Forelimb muscle (tissue), 1 donor: ENCODE measurements around the gene GFPT1. TPM values are rescaled to one million over a fixed set of nuclear protein-coding genes. Genes with fewer than 3 reads are reported as not detected.

Source experiments
- DNase-seq: peaks from one replicate; pipeline ENCODE4 v3.0.0-alpha.2; 2013; ENCODE audit warnings: low read depth
- polyA plus RNA-seq: library from polyadenylated mRNA; unstranded; fragments of 120-200 nt; gene quantifications from one replicate; pipeline ENCODE4 v1.2.1, GENCODE V29; 2013; ENCODE audit not compliant: insufficient read length

The GFPT1 gene
- polyA plus RNA-seq, 1 donor: 28.9 TPM

DNA sequence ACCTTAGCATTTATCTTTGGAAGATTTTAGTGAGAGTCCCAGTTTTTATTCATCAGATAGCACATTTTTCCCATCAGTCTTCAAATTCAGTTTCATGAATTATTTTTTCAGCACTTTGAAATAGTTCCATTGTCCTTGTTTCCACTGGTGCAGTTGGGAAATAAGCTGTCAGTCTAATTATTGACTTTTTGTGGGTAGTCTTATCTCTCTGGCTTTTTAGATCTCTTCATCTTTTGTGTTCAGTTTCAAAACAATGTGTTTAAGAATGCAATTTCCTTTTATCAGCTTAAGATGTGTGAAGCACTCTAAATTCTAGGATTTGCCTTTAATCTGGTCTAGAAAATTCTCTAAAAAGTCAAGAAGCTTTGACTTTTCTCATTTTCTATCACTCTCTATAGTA, 70.5 kb downstream of the GFPT1 start:
- DNase-seq: no peak

DNA sequence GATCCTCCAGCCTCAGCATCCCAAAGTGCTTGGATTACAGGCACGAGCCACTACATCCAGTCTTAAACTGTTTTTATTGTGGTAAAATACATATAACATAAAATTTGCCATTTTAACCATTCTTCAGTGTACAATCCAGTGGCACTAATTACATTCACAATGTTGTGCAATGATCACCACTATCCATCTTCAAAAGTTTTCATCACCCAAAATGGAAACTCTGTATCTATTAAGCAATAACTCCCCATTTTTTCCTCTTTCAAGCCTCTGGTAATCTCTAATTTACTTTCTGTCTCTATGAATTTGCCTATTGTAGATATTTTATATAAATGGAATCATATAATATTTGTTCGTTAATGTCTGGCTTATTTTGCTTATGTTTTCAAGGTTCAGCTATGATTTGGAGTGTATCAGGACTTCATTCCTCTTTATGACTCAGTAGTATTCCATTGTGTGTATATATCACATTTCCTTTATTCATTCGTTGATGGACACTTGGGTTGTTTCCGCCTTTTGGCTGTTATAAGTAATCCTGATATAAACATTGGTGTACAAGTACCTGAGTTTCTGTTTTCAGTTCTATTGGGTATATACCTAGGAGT, 71.8 kb downstream of the GFPT1 start:
- DNase-seq: no peak

DNA sequence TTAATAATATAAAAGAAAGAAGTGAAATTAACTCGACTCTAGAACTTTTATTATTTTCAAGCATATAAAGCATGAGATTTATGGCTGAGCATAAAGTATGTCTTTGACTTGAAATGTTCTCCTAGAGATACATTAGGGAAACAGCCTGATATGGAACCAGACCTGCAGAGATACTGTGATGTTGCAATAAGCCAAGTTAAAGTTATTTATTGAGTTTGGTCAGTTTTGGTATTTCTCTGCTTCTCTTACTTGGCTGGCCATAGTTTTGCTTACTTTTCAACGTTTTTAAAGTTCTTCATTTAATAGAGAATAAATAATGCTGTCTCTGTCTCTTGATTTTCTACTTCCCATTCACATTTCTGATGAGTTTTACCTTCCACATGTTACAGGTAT, 76.0 kb downstream of the GFPT1 start:
- no peak for DNase-seq

DNA sequence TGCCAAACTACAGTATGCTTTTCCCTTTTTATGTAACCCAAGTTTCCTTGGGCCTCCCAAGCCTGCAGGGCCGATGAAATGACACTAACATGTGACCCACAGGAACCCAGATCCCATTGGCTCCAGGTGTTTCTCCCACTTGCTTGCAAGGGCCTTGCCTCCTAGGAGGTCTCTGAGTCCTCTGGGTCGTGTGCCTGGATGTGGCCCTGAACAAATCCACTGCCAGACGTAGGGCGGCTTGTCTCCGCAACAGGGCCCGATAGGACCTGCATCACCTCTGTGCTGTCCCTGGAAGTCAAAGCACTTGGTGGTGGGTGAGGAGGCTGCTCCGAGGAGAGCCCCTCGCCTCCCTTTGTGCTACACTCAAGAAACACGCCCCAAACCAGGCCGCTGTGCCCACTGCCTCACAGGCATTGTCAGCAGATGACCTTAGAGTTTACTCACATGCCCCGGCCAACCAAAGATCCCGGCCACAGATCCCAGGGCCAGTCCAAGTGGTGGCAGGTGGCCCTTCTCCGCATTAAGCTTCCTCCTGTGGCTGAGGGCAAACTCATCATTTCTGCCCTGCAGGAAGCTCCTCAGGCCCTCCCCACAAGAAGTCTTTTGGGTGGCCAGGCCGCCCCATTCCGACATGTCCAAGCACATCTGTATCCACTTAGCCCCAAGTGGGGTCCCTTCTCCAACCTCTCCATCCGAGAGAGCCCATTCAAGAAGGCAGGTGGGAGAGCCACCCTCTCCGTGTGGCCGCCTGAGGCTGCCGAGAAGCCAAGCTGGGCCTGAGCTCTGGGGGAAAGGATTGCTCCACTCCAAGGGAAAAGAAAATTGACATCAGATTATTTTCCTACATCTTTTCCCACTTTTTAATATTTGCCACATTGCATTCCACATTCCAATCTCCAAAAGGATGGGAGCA, 76.7 kb downstream of the GFPT1 start:
- DNase-seq: no peak

DNA sequence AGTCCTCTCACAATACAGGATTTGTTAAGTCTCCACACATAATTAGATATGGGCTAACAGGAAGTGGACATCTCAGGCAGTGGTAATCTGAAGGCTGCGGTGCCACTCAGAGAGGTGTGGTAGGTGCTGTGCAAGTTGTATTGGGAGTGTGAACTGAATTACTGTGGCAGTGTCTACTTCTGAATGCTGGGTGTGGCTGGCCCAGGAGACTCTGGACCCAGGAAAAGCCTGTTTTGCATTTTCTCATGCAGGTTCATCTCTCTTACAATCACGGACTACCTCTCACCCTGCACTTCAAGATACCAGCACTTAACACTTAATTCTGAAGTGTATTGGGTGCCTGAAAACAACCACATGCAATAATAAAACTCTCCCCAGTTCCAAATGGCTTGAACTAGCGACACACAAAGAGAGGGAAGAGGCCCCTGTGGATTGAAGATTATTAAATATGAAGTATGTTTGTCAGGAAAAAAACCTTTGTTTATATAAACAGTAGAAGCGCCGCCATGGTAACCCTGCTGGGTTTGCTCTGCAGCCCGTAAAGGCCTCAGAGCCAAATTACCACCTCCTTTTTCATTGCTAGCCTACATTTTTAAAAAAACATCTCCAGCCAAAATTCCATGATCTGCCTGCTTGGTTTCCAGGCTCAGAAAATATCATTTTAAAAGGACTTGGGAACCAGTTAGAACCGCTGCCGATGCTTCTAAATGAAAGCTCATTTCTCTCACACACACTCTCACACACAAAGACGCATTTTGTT, 77.5 kb downstream of the GFPT1 start:
- DNase-seq: peak; percentile 92

DNA sequence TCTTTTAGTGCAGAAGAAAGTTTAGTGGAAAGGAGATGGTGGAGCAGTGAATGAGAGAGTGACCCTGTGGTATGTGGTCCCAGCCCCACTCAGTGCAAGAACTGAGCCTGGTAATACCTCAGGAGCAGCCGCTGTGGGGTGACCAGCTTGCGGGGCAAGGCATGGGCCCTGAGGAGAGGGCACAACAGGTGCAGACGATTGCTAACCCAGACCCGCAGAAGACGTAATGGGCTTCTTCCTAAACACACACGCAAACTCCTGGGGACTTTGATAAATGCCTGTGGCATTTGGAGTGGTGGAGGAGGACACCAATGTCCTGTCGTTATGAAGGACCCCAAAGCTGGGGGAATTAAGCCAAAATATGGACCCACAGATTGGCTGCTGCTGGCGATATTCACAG, 78.7 kb downstream of the GFPT1 start:
- DNase-seq: no peak

DNA sequence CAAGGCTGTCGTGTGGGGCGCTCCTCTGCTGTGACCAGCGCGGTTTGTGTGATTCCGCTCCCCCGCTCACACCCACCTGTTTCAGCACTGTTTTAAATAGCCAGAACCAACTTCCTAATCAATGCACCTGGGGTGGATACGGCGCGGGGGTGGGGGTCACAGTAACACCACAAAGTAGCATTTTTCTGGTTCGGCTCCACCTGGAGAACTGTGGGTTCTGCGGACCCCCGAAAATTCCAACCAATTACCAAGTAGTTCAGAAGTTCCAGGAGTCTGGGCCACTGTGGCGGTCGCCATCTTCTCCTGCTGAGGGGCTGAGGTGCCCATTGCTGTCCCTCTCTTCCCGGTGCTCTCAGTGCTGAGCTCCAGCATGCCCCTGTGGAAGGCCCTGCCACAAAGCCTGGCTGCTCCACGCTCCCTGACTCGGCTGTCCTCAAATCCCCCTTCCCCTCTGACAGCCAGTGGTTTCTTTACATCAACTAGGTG, 79.4 kb downstream of the GFPT1 start:
- no peak for DNase-seq

DNA sequence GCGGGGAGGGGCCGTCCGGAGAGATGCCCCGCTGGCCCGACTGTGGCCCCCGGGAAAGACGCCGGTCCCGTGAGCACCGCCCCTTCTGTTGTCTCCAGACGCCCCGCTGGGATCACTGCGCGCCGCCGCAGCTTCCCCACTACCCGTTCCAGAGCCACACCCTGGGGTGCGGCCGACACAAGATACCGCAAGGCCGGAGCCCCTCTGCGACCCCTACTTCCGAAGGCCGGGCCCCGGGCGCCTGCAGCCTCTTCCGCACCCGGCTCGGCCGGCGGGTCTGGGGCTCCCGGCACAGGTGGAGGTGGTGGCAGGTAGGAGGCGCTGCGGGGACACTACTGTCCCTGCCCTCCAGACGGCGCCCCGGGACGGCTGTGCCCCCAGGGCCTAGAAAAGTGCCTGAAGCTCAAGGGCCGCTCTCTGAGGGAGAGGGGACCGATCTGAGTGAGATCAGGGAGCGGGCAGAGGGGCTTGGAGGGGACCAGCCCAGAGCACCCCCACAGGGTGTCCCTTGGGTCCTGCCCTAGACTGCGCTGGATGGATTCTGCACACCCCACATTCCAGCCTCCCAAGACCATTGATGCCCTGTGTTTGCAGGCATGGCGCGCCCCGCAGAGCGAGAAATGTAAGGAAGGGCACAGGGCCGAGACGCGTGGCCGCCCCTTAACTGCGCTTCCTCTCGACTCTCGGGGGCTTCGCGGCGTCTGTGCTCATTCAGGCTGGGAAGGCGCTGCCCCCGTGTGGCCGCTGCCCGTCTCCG, 80.0 kb downstream of the GFPT1 start:
- peak; percentile 64 for DNase-seq

DNA sequence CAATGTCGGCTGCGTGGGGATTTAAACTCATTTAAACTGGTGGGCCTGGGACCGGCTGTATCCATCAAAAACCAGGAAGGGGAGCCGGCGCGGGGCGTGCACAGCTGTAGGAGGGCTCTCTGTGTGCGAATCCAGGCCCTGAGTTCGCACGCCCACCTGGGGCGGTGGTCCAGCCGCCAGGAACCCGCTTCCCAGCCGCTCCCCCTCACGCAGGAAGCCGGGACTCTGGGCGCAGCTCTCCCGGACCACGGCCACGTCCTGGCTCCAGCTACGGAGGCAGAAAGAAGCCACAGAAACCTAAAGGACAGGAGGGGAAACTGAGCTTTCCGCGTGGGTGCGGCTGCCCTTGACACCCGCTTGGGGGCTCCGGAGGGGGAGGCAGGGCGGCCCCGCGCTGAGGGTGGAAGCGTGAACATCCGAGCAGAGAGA, 80.6 kb downstream of the GFPT1 start:
- DNase-seq: no peak

DNA sequence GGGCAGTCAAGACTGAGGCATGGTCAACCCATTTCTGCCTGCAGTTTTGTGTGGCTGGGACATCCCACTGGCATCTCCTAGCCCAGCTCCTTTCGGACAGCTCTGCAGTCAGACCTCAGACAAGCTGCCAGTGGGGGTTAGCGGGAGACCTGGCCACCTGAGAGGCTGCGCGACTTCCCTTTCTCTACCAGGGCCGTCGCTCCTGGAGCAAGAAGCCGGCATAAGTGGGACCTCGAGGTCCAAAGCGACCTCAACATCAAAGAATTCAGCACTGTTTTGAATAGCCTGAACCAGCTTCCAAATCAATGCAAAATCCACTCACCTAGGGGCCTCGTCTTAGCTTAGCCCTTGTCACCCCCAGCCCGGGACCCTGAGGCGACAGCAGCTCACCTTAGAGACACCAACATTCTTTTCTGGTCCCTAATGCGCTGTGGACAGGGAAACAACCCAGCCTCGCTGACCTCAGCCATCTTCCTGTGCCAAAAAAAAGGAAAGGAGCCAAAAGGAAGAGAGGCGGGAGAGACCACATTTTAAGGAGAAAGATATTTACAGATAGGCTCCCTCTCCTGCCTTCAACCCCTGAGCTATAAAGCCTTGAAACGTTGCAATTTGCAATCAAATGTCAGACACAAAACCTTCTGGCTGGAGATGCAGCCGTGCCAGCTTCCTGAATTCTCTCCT, 81.2 kb downstream of the GFPT1 start:
- DNase-seq: no peak

DNA sequence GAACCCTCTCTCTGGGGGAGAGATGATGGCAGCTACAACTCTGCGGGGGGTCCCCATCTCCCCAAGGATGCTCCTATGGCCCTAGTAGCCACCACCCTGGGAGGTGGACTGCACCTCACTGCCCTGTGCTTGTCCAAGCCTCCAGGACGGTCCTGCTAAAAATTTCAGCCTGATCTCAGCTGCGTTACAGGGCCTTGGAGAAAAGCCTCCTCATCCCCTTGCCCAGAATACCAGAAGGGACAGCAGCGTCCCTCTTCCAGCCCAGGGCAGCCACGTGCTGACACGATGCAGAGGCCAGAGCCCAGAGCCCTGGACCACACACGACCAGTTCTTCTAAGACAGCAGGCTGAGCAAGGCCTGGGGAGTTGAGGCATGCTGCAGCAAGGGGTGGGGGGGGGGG, 81.9 kb downstream of the GFPT1 start:
- no peak for DNase-seq

DNA sequence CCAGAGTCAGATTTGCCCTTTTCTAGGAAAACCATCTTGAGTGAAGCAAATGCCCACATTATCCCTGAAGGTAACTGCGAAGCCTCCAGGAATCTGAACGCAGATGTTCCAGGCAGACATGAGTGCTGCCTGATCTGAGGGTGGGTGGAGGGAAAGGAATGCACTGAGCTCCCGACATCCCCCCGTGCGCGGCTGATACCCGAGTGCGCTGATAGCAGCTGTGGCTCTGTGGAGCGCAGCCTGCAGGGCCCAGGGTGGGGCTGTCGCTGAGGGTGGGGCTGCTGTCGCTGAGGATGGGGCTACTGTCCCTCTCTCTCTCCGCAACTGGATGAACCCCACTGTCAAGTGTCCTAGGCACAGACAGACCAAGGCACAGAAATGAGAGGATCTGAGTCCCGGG, 82.4 kb downstream of the GFPT1 start:
- DNase-seq: no peak

DNA sequence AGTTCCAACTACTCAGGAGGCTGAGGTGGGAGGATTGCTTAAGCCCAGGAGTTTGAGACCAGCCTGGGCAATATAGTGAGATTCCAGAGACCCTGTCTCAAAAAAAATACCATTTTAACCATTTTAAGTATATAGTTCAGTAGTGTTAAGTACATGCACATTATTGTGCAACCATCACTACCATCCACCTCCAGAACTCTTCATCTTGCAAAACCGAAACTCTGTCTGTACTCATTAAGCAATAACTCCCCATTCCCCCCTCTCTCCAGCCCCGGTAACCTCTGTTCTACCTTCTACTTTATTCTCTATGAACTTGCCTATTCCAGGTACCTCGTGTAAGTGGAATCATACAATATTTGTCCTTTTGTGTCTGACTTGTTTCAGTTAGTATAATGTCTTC, 86.4 kb downstream of the GFPT1 start:
- DNase-seq: no peak

DNA sequence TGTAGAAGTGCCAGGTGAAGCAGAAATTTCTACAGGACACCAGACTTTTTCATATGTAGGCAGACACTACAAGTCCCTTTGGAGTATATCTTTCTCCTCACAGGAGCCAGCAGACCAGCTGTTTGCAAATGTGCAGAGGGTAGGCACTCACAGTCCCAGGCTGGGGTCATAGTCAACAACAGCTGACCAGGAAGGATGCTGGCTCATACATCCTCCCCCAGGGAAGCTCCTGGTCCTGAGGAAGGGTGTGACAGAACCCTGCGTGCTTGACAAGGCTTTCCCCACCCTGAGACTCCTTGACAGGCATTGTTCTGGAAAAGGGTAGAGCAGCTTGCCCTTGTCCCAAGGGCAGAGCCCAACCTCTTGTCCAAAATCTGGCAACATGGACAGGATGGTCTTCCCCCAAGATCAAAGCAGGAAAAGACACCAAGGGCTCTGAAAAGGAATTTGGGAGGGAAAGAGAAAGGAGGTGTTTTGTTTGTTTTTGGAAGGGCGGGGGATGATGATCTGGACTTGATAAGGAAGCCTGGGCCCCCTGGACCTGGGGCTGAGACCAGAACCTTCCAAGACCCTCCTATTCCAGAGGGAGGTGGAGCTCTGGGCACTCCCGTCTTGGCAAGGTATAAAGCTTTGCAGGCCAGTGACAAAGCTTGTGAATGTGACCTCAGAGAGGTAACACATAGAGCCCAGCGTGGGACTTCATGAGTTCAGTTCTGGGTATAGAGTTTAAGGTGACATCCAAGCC, 87.1 kb downstream of the GFPT1 start:
- no peak for DNase-seq

DNA sequence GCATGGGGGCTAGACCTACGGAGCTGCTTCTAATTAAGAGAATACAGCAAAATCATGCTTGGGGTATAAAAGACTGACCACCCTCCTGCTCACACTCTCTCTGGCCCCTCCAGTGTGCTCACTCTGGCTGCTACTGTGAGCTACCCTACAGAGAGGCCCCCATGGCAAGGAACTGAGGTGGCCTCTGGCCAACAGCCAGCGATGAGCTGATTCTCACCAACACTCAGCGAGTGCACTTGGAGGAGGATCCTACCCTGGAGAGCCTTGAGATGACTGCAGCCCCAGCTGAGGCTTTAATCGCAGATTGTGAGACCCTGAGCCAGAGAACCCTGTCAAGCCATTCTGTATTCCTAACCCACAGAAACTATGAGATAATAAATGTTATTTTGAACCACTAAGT, 88.2 kb downstream of the GFPT1 start:
- no peak for DNase-seq

DNA sequence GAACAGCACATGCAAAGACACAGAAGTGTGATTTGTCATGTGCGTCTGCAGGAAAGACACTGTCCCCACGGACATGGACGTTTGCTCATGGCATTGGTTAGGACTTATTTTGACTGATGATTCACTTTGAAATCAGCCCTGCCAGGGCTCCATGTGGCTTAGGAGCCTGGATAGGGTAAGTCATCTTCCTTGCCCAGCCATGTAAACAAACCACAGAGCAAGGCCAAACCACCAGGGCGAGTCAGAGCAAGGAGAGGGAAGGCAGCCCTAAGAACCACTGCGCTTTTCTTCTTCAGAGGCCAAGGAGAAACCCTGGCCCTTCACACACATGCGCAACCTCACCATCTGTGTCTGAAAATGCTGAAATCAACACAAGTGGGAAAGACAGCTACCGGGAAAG, 88.8 kb downstream of the GFPT1 start:
- DNase-seq: no peak

DNA sequence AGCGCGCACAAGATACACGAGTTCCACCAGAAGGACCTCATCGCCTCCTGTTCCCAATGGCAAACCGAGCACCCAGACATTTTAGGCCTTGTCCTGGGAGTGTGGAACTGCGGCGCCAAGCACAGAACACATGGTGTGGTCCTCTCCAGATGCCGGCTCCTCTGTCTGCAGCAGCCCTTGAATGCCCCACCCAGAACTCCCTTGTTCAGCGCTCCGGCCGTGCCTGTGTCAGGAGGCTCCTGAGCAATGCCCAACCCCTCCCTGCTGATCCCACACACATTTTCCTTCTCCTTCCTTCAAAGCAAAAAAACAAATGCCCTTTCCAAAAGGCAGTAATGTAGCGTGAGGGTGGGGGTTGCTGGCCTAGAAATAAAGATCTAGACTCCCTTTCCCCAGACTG, 89.8 kb downstream of the GFPT1 start:
- no peak for DNase-seq

DNA sequence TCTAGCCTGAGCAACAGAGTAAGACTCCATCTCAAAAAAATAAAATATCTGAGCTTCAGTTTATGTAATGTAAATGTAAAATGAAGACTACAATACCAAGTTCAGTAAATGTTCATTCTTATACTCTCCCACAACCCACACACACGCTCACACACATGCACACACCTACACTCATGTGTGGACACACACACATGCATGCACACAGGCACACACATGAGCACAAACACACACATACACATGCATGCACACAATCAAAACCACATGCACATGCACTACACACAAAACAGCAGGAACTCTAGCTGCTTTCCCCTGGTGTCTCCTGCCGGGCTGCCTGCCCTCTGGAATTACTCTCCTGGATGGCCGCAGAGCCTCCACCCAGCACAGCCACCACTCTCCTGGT, 90.6 kb downstream of the GFPT1 start:
- no peak for DNase-seq

DNA sequence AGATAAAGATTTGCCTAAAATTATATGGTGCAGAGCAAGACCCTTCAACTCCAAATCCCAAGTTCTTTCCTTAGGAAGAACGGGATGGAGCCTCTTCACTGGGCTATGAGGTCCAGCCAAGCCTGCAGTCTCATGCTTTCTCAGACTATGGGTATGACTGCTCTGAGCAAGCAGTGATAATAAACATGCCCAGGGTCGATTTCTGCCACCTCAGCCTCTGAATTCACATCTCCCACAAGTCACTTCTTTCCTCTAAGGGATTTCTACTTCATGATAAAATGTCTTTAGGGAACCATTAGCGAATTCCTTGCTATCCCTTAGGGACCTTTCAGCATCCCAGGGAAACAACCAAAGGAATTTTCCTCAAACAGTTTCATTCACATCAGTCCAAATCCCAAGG, 94.8 kb downstream of the GFPT1 start:
- DNase-seq: no peak

DNA sequence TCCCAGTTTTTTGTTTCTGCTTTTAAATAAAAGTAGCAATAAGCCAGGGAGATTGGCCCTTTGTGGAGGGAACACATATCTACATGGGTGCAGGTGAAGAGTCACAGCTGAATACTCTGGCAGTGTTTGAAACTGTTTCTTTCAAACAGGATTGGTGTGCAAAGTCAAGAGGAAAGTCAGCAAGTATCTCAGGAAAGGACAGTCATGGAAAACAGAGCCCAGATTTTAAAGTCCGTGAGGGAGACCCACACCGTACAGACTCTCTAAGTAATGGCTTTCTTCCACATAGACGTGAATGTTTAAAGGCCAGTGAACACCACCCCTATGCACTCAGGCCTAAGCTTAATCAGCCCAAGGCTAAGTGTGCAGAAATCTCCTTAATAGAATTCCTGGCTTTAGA, 95.3 kb downstream of the GFPT1 start:
- no peak for DNase-seq
